Right lobe of liver (tissue), 4 donors: ENCODE results near the gene HEMK1.

ENCODE experiments used
- POLR2A ChIP-seq: fragments of 450-650 bp; IDR thresholded peaks from one replicate; pipeline ENCODE4 v1.6.1; 2017; ENCODE audit warnings: antibody characterized with exemption, mild to moderate bottlenecking
- TF ChIP-seq, protein P1 (sequence below), 4 donors: fragments of 200-600 bp in 3 of 4; fragments of 450-650 bp in 1 of 4; IDR thresholded peaks; one replicate each; pipeline versions ENCODE4 v1.5.1 to v1.8.0; 2016 to 2022; ENCODE audit warnings: antibody characterized with exemption in 4 of 4, mild to moderate bottlenecking in 2 of 4
- donor health status: DM: no; HTN: no; CAD: no.
- donor health status: DM: no; HTN: no; CAD: no.
- donor health status: DM: no; HTN: yes; CAD: no.

DNA sequence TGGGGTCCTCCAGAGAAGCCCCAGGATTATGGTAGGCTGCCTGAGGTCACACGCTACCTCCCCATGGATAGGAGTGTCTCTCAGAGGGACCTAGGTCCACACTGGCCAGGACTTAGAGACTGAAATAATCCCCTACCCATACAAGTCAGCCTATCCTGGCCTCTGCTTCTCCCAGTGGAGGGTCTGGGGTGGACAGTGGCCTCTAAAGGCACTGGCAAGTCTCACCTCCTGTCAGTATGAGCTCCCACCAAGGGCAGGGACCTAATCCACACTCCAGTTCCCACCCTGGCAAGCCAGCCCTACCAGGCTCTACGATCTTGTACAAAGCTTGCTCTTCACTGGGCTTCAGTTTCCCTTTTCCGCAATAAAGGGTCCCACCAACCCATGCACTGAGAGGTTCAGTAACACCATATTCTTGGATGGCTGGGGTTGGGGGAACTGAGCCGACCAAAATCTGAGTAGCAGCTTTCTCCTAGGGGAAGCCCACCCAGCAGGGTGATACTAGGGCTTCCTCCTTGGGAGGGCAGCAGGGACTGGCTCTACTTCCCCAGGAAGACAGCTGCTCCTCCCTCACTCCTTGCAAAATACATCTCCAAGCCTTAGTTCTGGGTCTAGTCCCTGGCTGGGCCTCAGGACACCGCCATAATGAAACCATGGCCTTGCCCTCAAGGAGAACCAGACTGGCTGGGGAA is 39.9 kb downstream of the HEMK1 start:
- TF ChIP-seq, protein P1, sequence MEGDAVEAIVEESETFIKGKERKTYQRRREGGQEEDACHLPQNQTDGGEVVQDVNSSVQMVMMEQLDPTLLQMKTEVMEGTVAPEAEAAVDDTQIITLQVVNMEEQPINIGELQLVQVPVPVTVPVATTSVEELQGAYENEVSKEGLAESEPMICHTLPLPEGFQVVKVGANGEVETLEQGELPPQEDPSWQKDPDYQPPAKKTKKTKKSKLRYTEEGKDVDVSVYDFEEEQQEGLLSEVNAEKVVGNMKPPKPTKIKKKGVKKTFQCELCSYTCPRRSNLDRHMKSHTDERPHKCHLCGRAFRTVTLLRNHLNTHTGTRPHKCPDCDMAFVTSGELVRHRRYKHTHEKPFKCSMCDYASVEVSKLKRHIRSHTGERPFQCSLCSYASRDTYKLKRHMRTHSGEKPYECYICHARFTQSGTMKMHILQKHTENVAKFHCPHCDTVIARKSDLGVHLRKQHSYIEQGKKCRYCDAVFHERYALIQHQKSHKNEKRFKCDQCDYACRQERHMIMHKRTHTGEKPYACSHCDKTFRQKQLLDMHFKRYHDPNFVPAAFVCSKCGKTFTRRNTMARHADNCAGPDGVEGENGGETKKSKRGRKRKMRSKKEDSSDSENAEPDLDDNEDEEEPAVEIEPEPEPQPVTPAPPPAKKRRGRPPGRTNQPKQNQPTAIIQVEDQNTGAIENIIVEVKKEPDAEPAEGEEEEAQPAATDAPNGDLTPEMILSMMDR (IDR thresholded peaks at IDR 0.05): no peak
- no peak for TF ChIP-seq POLR2A
